WTC11 (cell line): Measurements from ENCODE around the gene RIBC1. TPM values are rescaled to one million over a fixed set of nuclear protein-coding genes. Genes with fewer than 3 reads are reported as not detected.

Experiments used
- ATAC-seq: fragments of 200-7000 bp; cut with Tn5 transposase; 2 replicates; pipeline ENCODE4 v1.10.0; 2021; ENCODE audit warnings: mild to moderate bottlenecking, moderate library complexity
- CTCF ChIA-PET: fragments of 300-600 bp; sonication (Branson Sonifier 250); formaldehyde crosslinking; loops from one replicate; lab custom pipeline; 2021; ENCODE audit warnings: antibody characterized with exemption; lab: Charles Lee
- POLR2A ChIA-PET: fragments of 350-600 bp; sonication (Branson Sonifier 250); formaldehyde crosslinking; loops from one replicate; lab custom pipeline; 2021; ENCODE audit warnings: antibody characterized with exemption; lab: Charles Lee
- DNase-seq: peaks from one replicate; pipeline ENCODE4 v3.0.0; 2021; ENCODE audit warnings: low spot score
- H3K27ac Mint-ChIP-seq: 2 replicates; pipeline ENCODE4 v1.8.0; 2021; ENCODE audit warnings: mixed read lengths
- H3K27me3 Mint-ChIP-seq: 2 replicates; pipeline ENCODE4 v1.8.0; 2021; ENCODE audit warnings: low read depth, mild to moderate bottlenecking, moderate library complexity, mixed read lengths
- H3K36me3 Mint-ChIP-seq: 2 replicates; pipeline ENCODE4 v1.8.0; 2021; ENCODE audit warnings: mixed read lengths
- H3K4me1 Mint-ChIP-seq: 2 replicates; pipeline ENCODE4 v1.8.0; 2022; ENCODE audit warnings: mixed read lengths
- H3K4me3 Mint-ChIP-seq: 2 replicates; pipeline ENCODE4 v1.8.0; 2021; ENCODE audit warnings: mild to moderate bottlenecking, moderate library complexity, mixed read lengths
- H3K9me3 Mint-ChIP-seq: 2 replicates; pipeline ENCODE4 v1.8.0; 2021; ENCODE audit warnings: mixed read lengths
- ATF1 ChIP-seq: sonication (generic); formaldehyde crosslinking; IDR thresholded peaks from 2 replicates; pipeline ENCODE4 v1.8.1; 2023; ENCODE audit warnings: mild to moderate bottlenecking, moderate library complexity, missing genetic modification reagents
- ATF3 ChIP-seq: sonication (generic); formaldehyde crosslinking; conservative IDR thresholded peaks from 2 replicates; pipeline ENCODE4 v1.8.1; 2022; ENCODE audit warnings: mild to moderate bottlenecking, missing genetic modification reagents
- CDX4 ChIP-seq: fragments of 250-450 bp; sonication (Bioruptor Pico); IDR thresholded peaks from 2 replicates; pipeline ENCODE4 v1.9.0; 2021; ENCODE audit warnings: moderate library complexity, mild to moderate bottlenecking, inconsistent platforms, borderline replicate concordance
- E2F5 ChIP-seq: sonication (generic); formaldehyde crosslinking; IDR thresholded peaks from 2 replicates; pipeline ENCODE4 v1.8.1; 2022; ENCODE audit warnings: mild to moderate bottlenecking, moderate library complexity, missing genetic modification reagents
- ELF4 ChIP-seq: sonication (generic); formaldehyde crosslinking; IDR thresholded peaks from 2 replicates; pipeline ENCODE4 v1.8.1; 2022; ENCODE audit warnings: low read depth, mild to moderate bottlenecking, moderate library complexity, missing genetic modification reagents
- FOXJ3 ChIP-seq: sonication (generic); formaldehyde crosslinking; IDR thresholded peaks from 2 replicates; pipeline ENCODE4 v1.9.0; 2021; ENCODE audit warnings: missing genetic modification reagents, mild to moderate bottlenecking, borderline replicate concordance
- HMGA2 ChIP-seq: fragments of 250-450 bp; sonication (Bioruptor Pico); IDR thresholded peaks from 2 replicates; pipeline ENCODE4 v1.4.0; 2021; ENCODE audit warnings: mild to moderate bottlenecking, moderate library complexity
- IRF1 ChIP-seq: sonication (generic); formaldehyde crosslinking; IDR thresholded peaks from 2 replicates; pipeline ENCODE4 v1.8.0; 2023; ENCODE audit warnings: missing genetic modification reagents
- MLX ChIP-seq: sonication (generic); formaldehyde crosslinking; IDR thresholded peaks from 2 replicates; pipeline ENCODE4 v1.8.1; 2023; ENCODE audit warnings: mild to moderate bottlenecking, missing genetic modification reagents, moderate library complexity
- NFE2L1 ChIP-seq: sonication (generic); formaldehyde crosslinking; IDR thresholded peaks from 2 replicates; pipeline ENCODE4 v1.8.1; 2023; ENCODE audit warnings: missing genetic modification reagents
- PREB ChIP-seq: sonication (generic); formaldehyde crosslinking; IDR thresholded peaks from 2 replicates; pipeline ENCODE4 v1.8.1; 2022; ENCODE audit warnings: mild to moderate bottlenecking, missing genetic modification reagents, moderate library complexity, borderline replicate concordance
- STAT6 ChIP-seq: sonication (generic); formaldehyde crosslinking; conservative IDR thresholded peaks from 2 replicates; pipeline ENCODE4 v1.8.1; 2023; ENCODE audit warnings: mild to moderate bottlenecking, low read depth, missing genetic modification reagents, moderate library complexity
- TCF7 ChIP-seq: sonication (generic); formaldehyde crosslinking; IDR thresholded peaks from 2 replicates; pipeline ENCODE4 v1.8.0; 2022; ENCODE audit warnings: mild to moderate bottlenecking, low read depth, missing genetic modification reagents, moderate library complexity
- ZMAT4 ChIP-seq: fragments of 250-450 bp; sonication (Bioruptor Pico); IDR thresholded peaks from 2 replicates; pipeline ENCODE4 v1.9.0; 2021; ENCODE audit warnings: mild to moderate bottlenecking
- ZNF138 ChIP-seq: sonication (generic); formaldehyde crosslinking; conservative IDR thresholded peaks from 2 replicates; pipeline ENCODE4 v1.8.1; 2022; ENCODE audit warnings: mild to moderate bottlenecking, moderate library complexity, missing genetic modification reagents
- ZNF219 ChIP-seq: sonication (generic); formaldehyde crosslinking; IDR thresholded peaks from 2 replicates; pipeline ENCODE4 v1.8.0; 2023; ENCODE audit warnings: missing genetic modification reagents, mild to moderate bottlenecking, borderline replicate concordance
- ZNF416 ChIP-seq: fragments of 250-450 bp; sonication (Bioruptor Pico); IDR thresholded peaks from 2 replicates; pipeline ENCODE4 v1.9.0; 2021; ENCODE audit warnings: mild to moderate bottlenecking, inconsistent platforms
- ZNF423 ChIP-seq: fragments of 250-450 bp; sonication (Bioruptor Pico); IDR thresholded peaks from 2 replicates; pipeline ENCODE4 v2.1.2; 2022; ENCODE audit warnings: mild to moderate bottlenecking, moderate library complexity
- ZNF512 ChIP-seq: sonication (generic); formaldehyde crosslinking; IDR thresholded peaks from 2 replicates; pipeline ENCODE4 v1.8.1; 2022; ENCODE audit warnings: missing genetic modification reagents, borderline replicate concordance
- total RNA-seq: library from RNA; stranded (reverse); gene quantifications from 3 replicates; pipeline ENCODE4 v1.2.3, GENCODE V29; 2021

The RIBC1 gene
- total RNA-seq, 1 experiment from 2014 or later: 1.1 TPM

GRCh38 chrX:53379747-53380146 is 42.9 kb upstream of the RIBC1 start:
- POLR2A ChIA-PET: no interaction called here
- CTCF ChIA-PET: interaction anchor here (1.1 kb wide), 1 partner anchor 67 kb away, joined by 3 read pairs; no protein-coding TSS in a partner anchor

GRCh38 chrX:53383376-53384076 is 39.1 kb upstream of the RIBC1 start:
- H3K27ac Mint-ChIP-seq: peak overlapping the region; percentile 74; the same call in 1 of the 2 replicates
- peaks cover 48% of the 10 kb centered on the region for H3K36me3 Mint-ChIP-seq
- no peak for ATAC-seq

More at GRCh38 chrX:53379747-53380146, 42.9 kb upstream of the RIBC1 start:
- Mint-ChIP-seq H3K4me3 (no peak overlapping the region), H3K9me3 (no peaks in the 10 kb centered on the region), H3K4me1 (no peaks in the 10 kb centered on the region), H3K36me3 (peaks cover 41% of the 10 kb centered on the region), H3K27ac (no peak overlapping the region), H3K27me3 (no peaks in the 10 kb centered on the region)
- DNase-seq: no peak
- ATAC-seq: no peak
- no peak for TF ChIP-seq ELF4 (CRISPR knock-in tag)
- TF ChIP-seq ZNF512 (CRISPR knock-in tag): no peak
- no peak for TF ChIP-seq E2F5 (CRISPR knock-in tag)
- TF ChIP-seq STAT6 (CRISPR knock-in tag): no peak
- no peak for TF ChIP-seq ZNF416 (CRISPR knock-in tag)
- TF ChIP-seq IRF1: no peak
- no peak for TF ChIP-seq NFE2L1 (CRISPR knock-in tag)
- TF ChIP-seq ZNF219 (CRISPR knock-in tag): no peak
- TF ChIP-seq FOXJ3 (CRISPR knock-in tag): no peak
- TF ChIP-seq, all 79 proteins: peak for 0

More at GRCh38 chrX:53383376-53384076, 39.1 kb upstream of the RIBC1 start:
- Mint-ChIP-seq H3K9me3 (no peaks in the 10 kb centered on the region), H3K4me3 (no peak overlapping the region), H3K27me3 (no peaks in the 10 kb centered on the region), H3K4me1 (no peaks in the 10 kb centered on the region)
- POLR2A ChIA-PET: no interaction called here
- CTCF ChIA-PET: no interaction called here
- DNase-seq: no peak
- TF ChIP-seq PREB (CRISPR knock-in tag) (no peak), ZNF423 (no peak), ATF3 (no peak), ATF1 (CRISPR knock-in tag) (no peak), TCF7 (CRISPR knock-in tag) (no peak), CDX4 (no peak), ZNF138 (CRISPR knock-in tag) (no peak), ZMAT4 (CRISPR knock-in tag) (no peak), MLX (CRISPR knock-in tag) (no peak), HMGA2 (CRISPR knock-in tag) (no peak), IRF1 (no peak)
